Measurements from ENCODE around the gene AMMECR1. TPM values are rescaled to one million over a fixed set of nuclear protein-coding genes. Genes with fewer than 3 reads are reported as not detected.

The AMMECR1 gene
- total RNA-seq, 1 donor from 2014 or later = 11.9 TPM

DNA sequence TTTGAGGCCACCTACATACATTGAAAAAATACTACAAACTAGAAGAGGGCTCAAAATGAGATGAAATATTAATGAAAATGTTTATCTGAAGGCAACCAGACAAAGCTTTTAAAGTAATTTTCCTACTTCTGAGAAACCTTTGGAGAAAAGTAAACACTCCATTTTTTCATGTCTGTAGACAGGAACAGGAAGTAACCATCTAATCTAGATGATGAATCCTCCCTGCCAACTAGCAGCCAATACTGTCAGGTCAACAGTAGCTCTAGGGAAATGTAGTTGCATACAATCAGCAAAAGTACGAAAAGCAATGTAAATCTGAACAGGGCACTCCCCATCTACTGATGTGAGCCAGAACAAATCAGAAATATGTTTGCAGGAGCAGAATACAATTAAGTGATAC, 49.0 kb downstream of the AMMECR1 start:
- Mint-ChIP-seq H3K9me3 (no peaks in the 10 kb centered on the region), H3K4me3 (no peak overlapping the region), H3K27me3 (ENCODE audit: insufficient read depth) (no peaks in the 10 kb centered on the region), H3K27ac (no peak overlapping the region), H3K4me1 (ENCODE audit: low read depth) (peaks cover 28% of the 10 kb centered on the region), H3K36me3 (ENCODE audit: low read depth) (peaks cover 6% of the 10 kb centered on the region)
- intact Hi-C loops (cut with micrococcal nuclease) = loop anchor here (5.0 kb wide), 1 partner anchor 43 kb away; no protein-coding TSS in a partner anchor
- no peak for DNase-seq (ENCODE audit: low spot score)

DNA sequence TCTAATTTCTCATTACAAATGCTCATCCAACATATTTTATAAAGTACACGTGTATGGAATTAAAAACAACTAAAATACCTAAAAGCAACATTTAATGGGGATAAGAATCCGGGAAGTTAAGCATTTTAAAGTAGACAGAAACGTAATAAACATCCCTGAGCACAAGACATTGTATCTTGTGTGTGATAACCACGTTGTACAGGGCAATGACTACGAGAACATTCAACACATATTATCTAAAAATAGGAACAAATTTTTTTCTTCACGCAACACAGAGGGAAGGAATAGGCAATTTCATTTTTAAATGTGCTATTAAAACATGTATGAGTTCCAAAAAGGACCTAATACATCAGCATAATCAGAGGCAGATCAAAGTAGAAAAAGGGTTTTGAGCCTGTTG, 49.5 kb downstream of the AMMECR1 start:
- H3K4me3 Mint-ChIP-seq = no peak overlapping the region
- peaks cover 28% of the 10 kb centered on the region for H3K4me1 Mint-ChIP-seq (ENCODE audit: low read depth)
- DNase-seq (ENCODE audit: low spot score) = no peak
- H3K9me3 Mint-ChIP-seq = no peaks in the 10 kb centered on the region
- no peaks in the 10 kb centered on the region for H3K27me3 Mint-ChIP-seq (ENCODE audit: insufficient read depth)
- no peak overlapping the region for H3K27ac Mint-ChIP-seq
- intact Hi-C loops (cut with micrococcal nuclease) = loop anchor here (5.0 kb wide), 1 partner anchor 44 kb away; no protein-coding TSS in a partner anchor
- peaks cover 6% of the 10 kb centered on the region for H3K36me3 Mint-ChIP-seq (ENCODE audit: low read depth)

DNA sequence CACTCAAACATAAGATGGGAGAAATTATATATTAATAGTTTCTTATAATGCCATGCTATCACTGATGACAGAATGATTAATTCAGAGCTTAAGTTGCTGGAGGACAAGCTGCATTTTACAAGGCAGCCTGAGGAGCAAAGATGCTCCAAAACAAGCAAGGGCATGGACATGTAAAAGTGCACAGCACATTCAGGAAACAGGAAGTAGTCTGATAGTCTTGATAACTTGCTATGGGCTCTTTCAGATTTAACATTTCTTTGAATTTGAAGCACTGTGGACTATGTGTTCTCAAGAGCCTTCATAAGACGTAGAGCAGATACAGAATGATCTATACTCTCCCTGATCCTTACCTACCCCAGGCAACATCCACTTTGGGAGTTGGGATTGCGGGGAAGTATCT, 50.0 kb downstream of the AMMECR1 start:
- DNase-seq (ENCODE audit: low spot score) = no peak
- Mint-ChIP-seq H3K4me3 (no peak overlapping the region), H3K27ac (peak overlapping the region; percentile 53), H3K36me3 (ENCODE audit: low read depth) (peaks cover 6% of the 10 kb centered on the region), H3K27me3 (ENCODE audit: insufficient read depth) (no peaks in the 10 kb centered on the region), H3K4me1 (ENCODE audit: low read depth) (peaks cover 28% of the 10 kb centered on the region), H3K9me3 (no peaks in the 10 kb centered on the region)
- intact Hi-C loops (cut with micrococcal nuclease) = loop anchor here (5.0 kb wide), 1 partner anchor 44 kb away; no protein-coding TSS in a partner anchor

DNA sequence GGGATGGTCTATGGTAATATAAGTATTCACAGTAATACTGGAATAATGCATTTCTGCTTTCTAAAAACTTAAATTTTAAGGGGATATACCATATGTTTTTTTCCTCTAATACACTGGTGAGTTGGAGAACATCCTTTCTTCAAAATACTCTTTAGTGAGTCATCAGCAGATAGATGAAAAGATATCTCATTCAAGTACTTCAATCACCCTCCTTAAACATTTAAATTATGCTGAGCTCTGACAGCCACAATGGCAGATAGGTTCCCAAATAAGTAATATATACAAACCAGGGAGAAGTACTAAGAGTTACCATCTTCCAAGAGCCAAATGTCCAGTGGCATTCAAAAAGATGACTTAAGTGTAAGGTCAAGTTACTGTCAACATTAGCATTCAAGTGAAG, 52.2 kb downstream of the AMMECR1 start:
- Mint-ChIP-seq H3K27me3 (ENCODE audit: insufficient read depth) (no peaks in the 10 kb centered on the region), H3K4me1 (ENCODE audit: low read depth) (peaks cover 24% of the 10 kb centered on the region), H3K9me3 (no peaks in the 10 kb centered on the region), H3K4me3 (no peak overlapping the region), H3K36me3 (ENCODE audit: low read depth) (peaks cover 9% of the 10 kb centered on the region), H3K27ac (no peak overlapping the region)
- DNase-seq (ENCODE audit: low spot score) = no peak
- intact Hi-C loops (cut with micrococcal nuclease) = loop anchor here (5.0 kb wide), 1 partner anchor 47 kb away; no protein-coding TSS in a partner anchor

DNA sequence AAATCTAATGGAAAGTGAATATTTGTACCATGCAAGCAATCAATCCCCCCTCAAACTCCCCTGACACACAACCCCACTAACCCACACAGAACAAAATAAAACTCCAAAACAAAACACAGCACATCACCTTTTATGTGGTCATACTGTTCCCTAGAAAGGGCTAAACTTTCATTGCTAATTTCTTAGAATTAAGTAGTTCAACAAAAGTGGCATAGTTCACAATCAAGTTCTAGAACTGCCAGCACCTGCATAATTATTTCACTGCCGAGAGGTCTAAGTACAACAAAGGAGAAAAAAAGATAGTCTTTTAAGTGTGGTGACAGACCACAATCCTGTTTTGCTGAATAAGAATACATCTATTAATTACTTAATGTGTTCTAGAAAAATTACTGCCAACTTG, 58.8 kb downstream of the AMMECR1 start:
- intact Hi-C loops (cut with micrococcal nuclease) = no loop called here

DNA sequence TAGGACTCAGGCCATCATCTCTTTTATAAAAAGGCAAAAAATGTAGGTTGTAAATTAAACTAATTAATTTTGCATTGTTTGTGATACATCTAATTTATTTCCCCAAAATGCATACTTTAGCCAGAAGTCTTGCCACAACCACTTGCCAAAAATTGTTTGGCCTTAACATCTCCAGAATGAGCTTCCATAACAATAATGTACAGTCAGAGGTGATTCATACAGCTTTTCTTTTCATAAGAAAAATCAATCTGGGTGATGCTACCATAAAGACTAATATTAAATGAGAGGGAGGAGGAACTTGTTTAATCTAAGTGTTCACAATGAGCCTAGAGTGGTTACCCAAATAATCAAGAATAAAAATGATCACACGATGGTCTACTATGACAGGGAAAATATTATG, 59.3 kb downstream of the AMMECR1 start:
- H3K4me1 Mint-ChIP-seq (ENCODE audit: low read depth) = no peaks in the 10 kb centered on the region
- H3K4me3 Mint-ChIP-seq = no peak overlapping the region
- H3K36me3 Mint-ChIP-seq (ENCODE audit: low read depth) = peaks cover 3% of the 10 kb centered on the region
- H3K9me3 Mint-ChIP-seq = no peaks in the 10 kb centered on the region
- intact Hi-C loops (cut with micrococcal nuclease) = no loop called here
- no peak for DNase-seq (ENCODE audit: low spot score)
- H3K27ac Mint-ChIP-seq = no peak overlapping the region
- H3K27me3 Mint-ChIP-seq (ENCODE audit: insufficient read depth) = no peaks in the 10 kb centered on the region

More for the DNA sequence above, 58.8 kb downstream of the AMMECR1 start:
- H3K4me1 Mint-ChIP-seq (ENCODE audit: low read depth) = no peaks in the 10 kb centered on the region
- no peaks in the 10 kb centered on the region for H3K27me3 Mint-ChIP-seq (ENCODE audit: insufficient read depth)
- no peak overlapping the region for H3K4me3 Mint-ChIP-seq
- no peak for DNase-seq (ENCODE audit: low spot score)
- no peaks in the 10 kb centered on the region for H3K9me3 Mint-ChIP-seq
- H3K36me3 Mint-ChIP-seq (ENCODE audit: low read depth) = peaks cover 3% of the 10 kb centered on the region
- H3K27ac Mint-ChIP-seq = no peak overlapping the region

DNA sequence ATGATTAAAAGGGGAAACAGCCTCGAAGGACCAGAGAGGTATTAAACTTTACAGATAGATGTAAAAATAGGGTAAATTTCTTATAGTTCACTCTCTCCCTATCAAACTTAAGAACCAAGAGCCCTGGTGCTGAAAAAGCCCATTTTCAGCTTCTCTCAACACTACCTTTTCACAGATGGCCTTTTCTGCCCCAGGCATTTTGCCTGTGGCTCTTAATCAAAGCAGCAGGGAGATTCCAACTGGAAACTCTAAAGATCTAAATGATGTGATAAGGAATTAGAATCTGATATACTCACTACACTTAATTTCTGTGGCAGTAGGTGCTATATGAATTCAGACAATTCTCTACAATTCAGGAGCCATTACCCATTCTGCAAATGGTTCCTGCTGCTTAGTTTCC, 60.0 kb downstream of the AMMECR1 start:
- Mint-ChIP-seq H3K4me3 (no peak overlapping the region), H3K9me3 (no peaks in the 10 kb centered on the region), H3K27ac (no peak overlapping the region), H3K36me3 (ENCODE audit: low read depth) (peaks cover 3% of the 10 kb centered on the region), H3K27me3 (ENCODE audit: insufficient read depth) (no peaks in the 10 kb centered on the region), H3K4me1 (ENCODE audit: low read depth) (no peaks in the 10 kb centered on the region)
- intact Hi-C loops (cut with micrococcal nuclease) = no loop called here
- DNase-seq (ENCODE audit: low spot score) = no peak

DNA sequence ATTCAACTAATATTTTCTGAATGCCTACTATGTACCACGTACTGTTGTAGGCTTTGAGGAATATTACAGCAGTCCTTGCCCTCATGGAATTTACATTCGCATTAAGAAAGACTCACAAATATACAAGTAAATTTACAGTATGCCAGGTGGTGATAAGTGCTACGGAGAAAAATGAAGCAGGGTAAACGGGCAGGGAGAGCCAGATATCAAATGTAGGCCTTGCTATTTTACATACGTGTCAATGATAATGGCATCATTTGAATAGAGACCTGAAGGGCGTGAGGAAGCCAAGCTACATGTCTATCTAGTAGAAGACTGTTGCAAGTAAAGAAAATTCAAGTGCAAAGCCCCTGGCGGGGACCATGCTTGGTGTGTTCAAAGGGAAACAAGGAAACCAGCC, 65.2 kb downstream of the AMMECR1 start:
- Mint-ChIP-seq H3K4me3 (no peak overlapping the region), H3K9me3 (no peaks in the 10 kb centered on the region), H3K4me1 (ENCODE audit: low read depth) (no peaks in the 10 kb centered on the region), H3K27me3 (ENCODE audit: insufficient read depth) (no peaks in the 10 kb centered on the region), H3K36me3 (ENCODE audit: low read depth) (peaks cover 7% of the 10 kb centered on the region), H3K27ac (no peak overlapping the region)
- intact Hi-C loops (cut with micrococcal nuclease) = no loop called here
- no peak for DNase-seq (ENCODE audit: low spot score)

DNA sequence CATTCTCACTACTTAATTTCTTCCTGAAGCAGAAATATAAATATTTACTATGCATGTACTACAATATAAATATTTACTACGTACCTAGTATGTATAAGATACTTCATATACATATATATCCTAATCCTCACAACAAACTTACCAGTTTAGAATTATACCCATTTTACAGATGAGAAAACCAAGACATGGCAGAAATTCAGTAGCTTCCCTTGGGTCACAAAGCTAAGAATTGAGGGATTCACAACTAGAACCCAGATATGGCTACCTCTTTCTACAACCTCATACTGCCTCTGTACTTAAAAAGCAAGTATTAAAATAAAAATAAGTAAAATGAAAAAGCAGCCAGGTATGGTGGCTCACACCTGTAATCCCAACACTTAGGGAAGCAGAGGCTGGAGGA, 65.9 kb downstream of the AMMECR1 start:
- peaks cover 7% of the 10 kb centered on the region for H3K36me3 Mint-ChIP-seq (ENCODE audit: low read depth)
- intact Hi-C loops (cut with micrococcal nuclease) = no loop called here
- no peaks in the 10 kb centered on the region for H3K9me3 Mint-ChIP-seq
- no peak overlapping the region for H3K27ac Mint-ChIP-seq
- no peaks in the 10 kb centered on the region for H3K4me1 Mint-ChIP-seq (ENCODE audit: low read depth)
- no peaks in the 10 kb centered on the region for H3K27me3 Mint-ChIP-seq (ENCODE audit: insufficient read depth)
- H3K4me3 Mint-ChIP-seq = no peak overlapping the region
- no peak for DNase-seq (ENCODE audit: low spot score)

DNA sequence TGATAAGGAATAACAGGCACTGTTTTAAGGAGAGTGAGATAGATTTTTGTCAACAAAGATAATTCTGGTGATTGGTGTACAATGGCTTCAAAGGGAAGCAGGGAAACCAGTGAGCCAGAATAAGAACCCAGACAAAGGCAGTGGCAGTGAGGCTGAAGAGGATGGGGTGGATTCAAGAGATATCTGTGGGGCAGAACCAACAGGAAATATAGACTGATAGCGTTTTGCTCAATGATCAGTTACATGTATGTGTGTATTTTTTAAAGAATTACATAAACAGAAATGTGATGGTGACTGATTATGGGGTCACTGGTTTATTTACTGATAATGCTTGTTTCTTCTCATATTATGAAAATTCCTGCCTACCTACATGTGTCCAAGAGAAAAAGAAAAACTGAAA, 66.4 kb downstream of the AMMECR1 start:
- Mint-ChIP-seq H3K27me3 (ENCODE audit: insufficient read depth) (no peaks in the 10 kb centered on the region), H3K9me3 (no peaks in the 10 kb centered on the region), H3K36me3 (ENCODE audit: low read depth) (peaks cover 7% of the 10 kb centered on the region), H3K27ac (no peak overlapping the region), H3K4me1 (ENCODE audit: low read depth) (peaks cover 2% of the 10 kb centered on the region), H3K4me3 (no peak overlapping the region)
- DNase-seq (ENCODE audit: low spot score) = no peak
- intact Hi-C loops (cut with micrococcal nuclease) = no loop called here

DNA sequence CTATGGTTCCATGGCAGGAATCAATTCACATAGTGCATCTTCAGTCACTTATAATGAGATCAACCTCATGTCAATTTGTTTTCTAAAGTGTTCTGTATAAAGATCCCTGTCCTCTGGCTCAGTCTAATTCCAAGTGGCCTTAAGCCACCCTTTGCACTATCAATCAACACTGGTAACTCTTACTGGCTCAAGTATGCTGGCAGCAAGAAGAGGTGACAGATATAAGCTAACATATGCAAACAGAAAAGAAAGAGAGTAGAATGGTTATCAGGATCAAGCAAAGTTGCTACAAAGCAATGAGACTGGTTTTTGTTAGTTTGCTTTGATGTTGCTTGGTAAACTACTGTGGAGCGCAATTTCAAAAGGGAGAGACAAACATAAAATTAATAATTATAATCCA, 67.0 kb downstream of the AMMECR1 start:
- H3K36me3 Mint-ChIP-seq (ENCODE audit: low read depth) = peaks cover 7% of the 10 kb centered on the region

DNA sequence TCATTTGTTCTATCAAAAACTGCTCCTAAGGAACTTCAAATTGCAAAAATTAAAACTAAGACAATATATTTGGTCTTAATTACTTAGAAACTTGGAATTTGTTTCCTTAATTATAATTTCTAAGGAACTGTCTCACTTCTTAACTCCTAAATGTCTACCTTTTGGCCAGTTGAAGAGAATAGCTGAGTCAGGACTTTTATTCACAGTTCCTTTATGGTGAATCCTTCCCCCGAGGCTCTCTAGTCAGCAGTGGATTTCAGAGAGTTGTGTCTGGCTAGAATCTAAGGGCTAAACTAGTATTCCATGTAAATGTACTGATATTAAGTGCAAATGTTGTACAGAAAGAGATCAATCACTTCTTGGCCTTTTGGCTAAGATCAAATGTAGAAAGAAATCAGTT, 69.3 kb downstream of the AMMECR1 start:
- Mint-ChIP-seq H3K36me3 (ENCODE audit: low read depth) (peaks cover 13% of the 10 kb centered on the region), H3K9me3 (no peaks in the 10 kb centered on the region), H3K27ac (no peak overlapping the region), H3K27me3 (ENCODE audit: insufficient read depth) (no peaks in the 10 kb centered on the region), H3K4me1 (ENCODE audit: low read depth) (peaks cover 11% of the 10 kb centered on the region), H3K4me3 (no peak overlapping the region)
- no peak for DNase-seq (ENCODE audit: low spot score)
- intact Hi-C loops (cut with micrococcal nuclease) = no loop called here

More for the DNA sequence above, 67.0 kb downstream of the AMMECR1 start:
- intact Hi-C loops (cut with micrococcal nuclease) = no loop called here
- Mint-ChIP-seq H3K4me3 (no peak overlapping the region), H3K9me3 (no peaks in the 10 kb centered on the region), H3K27me3 (ENCODE audit: insufficient read depth) (no peaks in the 10 kb centered on the region), H3K27ac (no peak overlapping the region), H3K4me1 (ENCODE audit: low read depth) (peaks cover 6% of the 10 kb centered on the region)
- DNase-seq (ENCODE audit: low spot score) = no peak

DNA sequence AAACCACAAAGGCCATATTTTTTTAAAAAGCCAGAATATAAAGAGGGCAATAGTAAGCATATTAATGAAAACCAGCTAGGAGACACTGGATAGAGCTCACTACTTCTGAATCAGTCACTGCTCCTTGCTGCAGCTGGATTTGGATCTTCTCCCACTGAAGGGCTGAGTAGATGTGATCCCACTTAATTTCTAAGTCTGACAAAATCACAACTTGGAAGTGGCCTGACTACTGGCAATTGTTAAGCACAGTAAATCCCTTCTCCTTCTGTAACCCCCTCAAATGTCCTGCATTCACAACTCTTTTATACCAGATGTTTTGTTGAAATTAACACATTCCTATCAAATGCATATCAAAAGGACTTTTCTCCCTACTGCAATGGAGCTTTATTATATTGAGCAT, 72.9 kb downstream of the AMMECR1 start:
- Mint-ChIP-seq H3K36me3 (ENCODE audit: low read depth) (peaks cover 17% of the 10 kb centered on the region), H3K9me3 (peaks cover 10% of the 10 kb centered on the region), H3K27ac (no peak overlapping the region), H3K4me3 (no peak overlapping the region), H3K4me1 (ENCODE audit: low read depth) (peaks cover 20% of the 10 kb centered on the region), H3K27me3 (ENCODE audit: insufficient read depth) (no peaks in the 10 kb centered on the region)
- intact Hi-C loops (cut with micrococcal nuclease) = no loop called here
- DNase-seq (ENCODE audit: low spot score) = no peak

DNA sequence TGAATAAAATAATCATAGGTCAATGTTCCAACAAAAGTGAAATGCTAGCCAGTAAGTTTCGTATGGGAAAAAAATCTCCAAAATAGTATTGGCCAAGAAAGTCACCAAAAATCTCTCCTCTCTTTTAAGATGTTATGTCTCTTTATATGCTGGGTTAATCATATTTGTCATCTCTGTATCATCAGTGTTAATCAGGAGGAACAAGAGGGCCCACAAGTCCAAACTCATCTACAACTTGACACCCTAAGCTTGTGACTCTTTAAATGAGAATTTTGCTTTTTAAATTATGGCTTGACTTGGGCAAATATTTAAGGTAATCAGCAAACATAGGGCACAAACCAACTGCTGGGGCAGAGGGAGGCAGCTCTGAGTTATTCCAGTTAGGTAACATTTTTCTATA, 75.5 kb downstream of the AMMECR1 start:
- Mint-ChIP-seq H3K36me3 (ENCODE audit: low read depth) (peaks cover 15% of the 10 kb centered on the region), H3K4me3 (no peak overlapping the region), H3K4me1 (ENCODE audit: low read depth) (peaks cover 41% of the 10 kb centered on the region), H3K9me3 (peaks cover 15% of the 10 kb centered on the region), H3K27me3 (ENCODE audit: insufficient read depth) (no peaks in the 10 kb centered on the region), H3K27ac (no peak overlapping the region)
- DNase-seq (ENCODE audit: low spot score) = no peak
- intact Hi-C loops (cut with micrococcal nuclease) = no loop called here

Data from activated T-helper 1 cell treated with anti-CD3 and anti-CD28 coated beads, Interleukin-12 subunit alpha, Interleukin-12 subunit beta, Interleukin-2, Interleukin-4 antibody, amounts not matched to agents 30 ng/mL and 10 ng/mL and 1 ng/mL, durations not matched to agents 14 hours and 24 hours and 36 hours (primary cell).